Measurements from ENCODE around the gene ACTR3C.
A peak's percentile ranks its signal among the peaks of the same experiment; 100 is the strongest.
"Not testable (repeated sequence)": the region's sequence is repeated elsewhere in the genome, so short reads cannot be mapped to it uniquely, and the experiment has no call there.

ACTR3C gene

DNA sequence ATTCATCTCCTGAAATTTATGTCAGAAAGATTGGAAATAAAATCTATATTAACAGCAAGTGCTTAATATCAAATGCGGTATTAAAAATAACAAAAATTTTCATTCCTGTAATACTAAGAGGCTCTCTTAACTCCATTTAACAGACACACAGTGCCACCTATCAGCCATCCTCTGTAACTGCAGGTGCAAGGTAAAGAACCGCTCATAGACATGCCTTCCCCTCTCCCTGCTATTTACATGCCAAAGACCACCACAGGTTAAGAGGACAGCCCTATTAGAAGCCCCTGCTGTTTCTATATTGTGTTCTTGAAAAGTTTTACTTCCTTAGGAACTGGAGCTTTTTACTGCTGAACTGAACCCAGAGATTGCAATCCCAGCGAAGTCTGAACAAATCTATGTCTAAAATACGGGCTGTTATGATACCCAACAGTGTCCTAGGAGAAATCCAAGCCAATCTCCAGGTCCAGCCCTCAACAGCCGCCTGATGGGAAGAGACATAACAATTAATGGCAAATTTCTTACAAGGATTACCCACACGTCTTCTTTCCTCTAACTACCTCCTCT is 47.1 kb downstream of the ACTR3C start:
- peak; percentile 38 for DNase-seq

DNA sequence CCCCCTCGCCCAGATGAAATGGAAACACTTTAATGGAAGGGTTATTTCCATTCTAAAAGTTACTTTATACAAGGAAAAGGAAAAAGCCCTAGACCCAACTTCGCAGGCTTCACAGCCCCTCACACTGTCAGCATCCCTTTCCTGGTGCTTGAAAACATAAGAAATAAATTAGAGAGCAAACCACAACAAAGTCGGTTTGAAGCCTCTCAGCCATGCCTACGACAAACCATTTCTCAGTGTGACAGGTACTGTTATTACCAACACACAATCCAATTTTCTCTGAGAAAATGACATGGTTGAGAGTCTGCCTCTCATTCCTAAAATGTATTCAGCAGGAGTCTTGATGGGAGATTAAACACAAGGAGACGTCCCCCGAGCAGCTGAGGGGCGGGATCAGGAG is 51.4 kb downstream of the ACTR3C start:
- DNase-seq: not testable (repeated sequence)

DNA sequence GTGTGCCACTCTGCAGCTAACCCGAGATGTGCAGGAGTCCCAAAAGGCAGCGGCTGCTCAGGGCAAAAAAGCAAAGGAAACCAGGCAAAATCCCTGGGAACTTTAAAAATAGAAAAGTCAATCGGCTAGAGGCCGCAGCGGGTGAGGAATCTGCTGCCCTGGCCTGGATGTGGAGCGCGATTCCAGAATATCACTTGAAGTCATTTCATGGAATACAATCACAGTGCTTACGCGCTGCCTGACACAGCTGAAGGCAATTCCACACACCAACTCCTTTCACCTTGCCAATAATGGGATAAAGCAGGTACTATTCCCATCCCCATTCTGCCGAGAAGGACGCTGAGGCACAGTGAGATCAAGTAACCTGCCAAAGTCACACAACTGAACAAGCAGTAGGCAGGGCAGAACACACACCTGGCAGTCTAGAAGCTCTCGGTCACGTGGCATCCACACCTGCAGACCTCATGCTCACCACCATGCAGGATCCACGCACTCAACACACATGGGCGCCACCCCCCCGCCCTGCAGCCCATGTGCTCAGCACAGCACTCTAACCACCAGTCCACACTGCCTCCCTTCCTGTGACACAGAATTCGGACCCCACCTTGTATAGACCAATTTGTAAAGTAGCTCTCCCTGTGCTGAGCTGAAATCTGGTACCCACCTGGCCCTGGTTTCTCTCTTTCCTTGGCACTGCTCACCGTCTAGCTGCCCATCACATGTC is 53.1 kb downstream of the ACTR3C start:
- not testable (repeated sequence) for DNase-seq

DNA sequence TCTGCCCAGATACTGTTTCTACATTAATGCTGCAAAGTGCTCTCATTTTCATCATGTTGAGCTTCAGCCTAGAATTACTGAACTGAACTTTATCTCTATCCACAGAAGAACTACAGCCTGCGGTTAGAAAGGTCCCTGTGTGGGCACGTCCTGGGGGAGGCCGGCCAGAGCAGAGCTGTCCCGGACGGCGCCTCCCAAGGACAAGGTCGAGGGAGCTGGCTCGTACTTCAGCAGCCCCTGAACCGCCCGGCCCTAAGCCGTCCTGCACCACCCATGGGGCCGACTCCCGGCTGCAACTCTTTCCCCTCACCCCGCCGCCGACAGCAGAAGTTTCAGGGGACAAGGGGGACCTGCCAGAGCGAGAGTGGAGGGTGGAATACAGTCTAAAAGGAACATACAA is 54.5 kb downstream of the ACTR3C start:
- DNase-seq: not testable (repeated sequence)

DNA sequence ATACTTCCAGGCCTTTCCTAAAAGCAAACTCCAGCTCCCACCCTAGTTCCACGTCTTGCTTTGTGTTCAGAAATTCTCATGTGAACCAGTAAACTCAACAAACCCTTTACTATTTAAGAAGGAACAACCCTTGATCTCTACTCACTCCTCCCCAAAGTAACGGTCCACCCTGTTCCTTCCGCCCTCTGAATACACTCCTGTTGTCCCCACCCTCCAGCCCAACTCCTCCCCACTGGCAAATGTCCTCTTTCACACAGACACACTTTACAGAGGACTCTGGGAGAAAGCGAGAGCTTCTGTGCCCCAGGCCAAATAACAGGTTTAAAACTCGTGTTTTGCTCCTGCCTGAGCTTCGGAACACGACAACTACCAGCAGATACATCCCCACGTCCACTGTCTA is 55.1 kb downstream of the ACTR3C start:
- DNase-seq: not testable (repeated sequence)

DNA sequence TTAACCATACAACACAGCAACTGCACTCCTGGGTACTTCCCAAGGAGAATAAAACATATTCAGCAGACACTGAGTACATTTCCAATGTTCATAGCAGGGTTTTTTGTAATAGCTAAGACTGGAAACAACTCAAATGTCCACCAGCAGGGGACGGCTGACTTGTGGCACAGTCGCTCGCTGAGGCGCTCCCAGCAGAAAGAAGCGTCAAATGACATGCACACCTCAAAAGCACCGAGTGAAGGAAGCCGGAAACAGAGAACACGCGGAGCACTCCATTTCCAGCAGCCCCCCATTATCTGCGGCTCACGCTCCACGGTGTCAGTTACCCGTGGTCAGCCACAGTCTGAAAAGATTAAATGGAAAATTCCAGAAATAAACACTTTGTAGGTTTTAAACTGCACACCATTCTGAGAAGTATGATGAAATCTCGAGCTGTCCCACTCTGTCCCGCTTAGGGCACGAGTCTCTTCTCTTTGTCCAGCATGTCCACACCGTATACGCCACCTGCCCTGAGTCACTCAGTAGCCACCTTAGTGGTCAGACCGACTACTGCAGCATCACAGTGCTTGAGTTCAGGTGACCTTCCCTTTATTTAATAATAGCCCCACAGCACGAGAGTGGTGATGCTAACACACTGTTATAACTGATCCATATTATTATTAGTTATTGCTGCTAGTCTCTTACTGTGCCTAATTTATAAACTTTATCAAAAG is 56.2 kb downstream of the ACTR3C start:
- DNase-seq: not testable (repeated sequence)

DNA sequence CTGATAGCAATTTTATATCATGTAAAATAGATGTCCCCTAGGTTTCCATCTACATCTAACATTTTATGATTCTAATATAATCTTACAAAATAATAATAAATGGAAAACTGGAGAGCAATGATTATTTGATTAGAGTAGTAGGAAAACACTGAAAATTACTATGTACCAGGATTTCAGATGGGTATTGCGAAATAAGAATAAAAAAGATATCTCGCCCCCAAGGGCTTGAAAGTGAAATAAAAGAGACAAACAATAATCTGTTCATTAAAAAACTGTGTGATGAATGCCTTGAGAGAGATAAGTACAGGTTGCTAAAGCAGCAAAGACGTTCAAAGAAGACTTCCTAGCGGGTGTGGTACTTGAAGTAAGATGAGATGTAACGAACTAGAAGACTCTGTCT is 60.7 kb downstream of the ACTR3C start:
- not testable (repeated sequence) for DNase-seq

DNA sequence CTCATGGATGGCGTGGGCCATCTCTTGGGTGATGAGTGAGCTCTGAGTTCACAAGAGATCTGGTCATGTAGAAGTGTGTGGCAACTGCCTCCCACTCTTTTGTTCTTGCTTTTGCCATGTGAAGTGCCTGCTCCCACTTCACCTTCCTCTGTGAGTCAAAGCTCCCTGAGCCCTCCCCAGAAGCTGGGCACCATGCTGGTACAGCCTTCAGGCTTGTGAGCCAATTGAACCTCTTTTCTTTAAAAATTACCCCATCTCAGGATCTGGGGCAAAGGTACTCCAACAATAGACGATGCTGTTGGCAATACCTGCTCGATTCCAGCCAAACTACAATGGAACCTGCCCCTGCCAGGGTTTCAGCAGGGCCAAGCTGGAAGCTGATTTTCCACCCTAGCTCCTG is 75.6 kb downstream of the ACTR3C start:
- not testable (repeated sequence) for DNase-seq

DNA sequence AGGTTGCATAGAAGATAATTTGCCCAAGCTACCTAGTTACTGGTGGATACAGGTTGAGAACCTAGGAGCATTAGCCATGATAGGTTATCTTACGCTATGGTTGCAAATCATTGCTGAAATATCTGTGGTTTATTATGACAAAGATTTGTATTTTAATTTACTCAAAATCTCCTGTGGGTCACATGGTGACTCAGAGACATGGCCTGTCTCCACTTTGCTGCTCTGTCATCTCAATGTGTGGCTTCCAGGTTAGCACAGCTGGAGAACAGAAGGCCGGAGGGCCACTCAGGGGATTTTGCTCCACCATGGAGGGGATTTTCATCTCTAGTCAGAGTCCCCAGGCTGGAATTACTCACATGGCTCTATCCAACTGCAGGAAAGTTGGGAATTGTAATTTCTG is 78.1 kb downstream of the ACTR3C start:
- not testable (repeated sequence) for DNase-seq

DNA sequence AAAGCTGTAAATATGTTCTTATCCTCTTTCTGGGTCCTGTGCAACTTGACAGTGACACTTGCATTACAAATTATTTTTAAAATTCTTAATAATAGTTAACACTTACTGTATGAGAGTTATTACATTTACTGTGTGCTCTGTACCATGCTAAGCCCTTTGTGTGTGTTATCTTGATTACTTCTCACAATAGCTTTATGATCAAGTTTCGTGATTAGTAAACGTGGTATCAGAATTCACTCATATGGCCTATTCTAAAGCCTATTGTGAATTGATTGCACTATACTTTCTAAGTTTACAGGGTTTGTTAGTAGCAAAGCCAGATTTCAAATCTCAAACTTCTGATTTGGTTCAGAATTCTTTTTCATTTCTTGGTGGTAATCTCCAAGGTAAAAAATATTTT is 80.4 kb downstream of the ACTR3C start:
- DNase-seq: not testable (repeated sequence)

DNA sequence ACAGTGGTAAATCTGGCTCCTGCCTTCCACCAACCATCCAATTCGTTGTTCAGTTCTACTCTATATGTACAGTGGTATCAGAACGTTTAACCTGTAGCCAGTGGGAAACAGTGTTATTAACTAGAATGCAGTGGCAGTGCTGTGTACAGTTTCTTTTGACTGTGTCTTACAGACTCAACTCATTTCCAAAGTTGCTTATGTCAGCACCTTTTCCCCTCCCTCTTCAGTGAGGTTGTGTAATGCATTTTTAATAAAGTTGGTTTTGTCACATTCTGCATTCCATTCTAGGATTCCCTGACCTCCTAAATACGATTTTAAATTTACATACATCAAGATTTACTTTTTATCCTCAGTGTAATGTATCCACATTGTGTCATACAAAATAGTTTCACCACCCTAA is 97.9 kb downstream of the ACTR3C start:
- DNase-seq: not testable (repeated sequence)

DNA sequence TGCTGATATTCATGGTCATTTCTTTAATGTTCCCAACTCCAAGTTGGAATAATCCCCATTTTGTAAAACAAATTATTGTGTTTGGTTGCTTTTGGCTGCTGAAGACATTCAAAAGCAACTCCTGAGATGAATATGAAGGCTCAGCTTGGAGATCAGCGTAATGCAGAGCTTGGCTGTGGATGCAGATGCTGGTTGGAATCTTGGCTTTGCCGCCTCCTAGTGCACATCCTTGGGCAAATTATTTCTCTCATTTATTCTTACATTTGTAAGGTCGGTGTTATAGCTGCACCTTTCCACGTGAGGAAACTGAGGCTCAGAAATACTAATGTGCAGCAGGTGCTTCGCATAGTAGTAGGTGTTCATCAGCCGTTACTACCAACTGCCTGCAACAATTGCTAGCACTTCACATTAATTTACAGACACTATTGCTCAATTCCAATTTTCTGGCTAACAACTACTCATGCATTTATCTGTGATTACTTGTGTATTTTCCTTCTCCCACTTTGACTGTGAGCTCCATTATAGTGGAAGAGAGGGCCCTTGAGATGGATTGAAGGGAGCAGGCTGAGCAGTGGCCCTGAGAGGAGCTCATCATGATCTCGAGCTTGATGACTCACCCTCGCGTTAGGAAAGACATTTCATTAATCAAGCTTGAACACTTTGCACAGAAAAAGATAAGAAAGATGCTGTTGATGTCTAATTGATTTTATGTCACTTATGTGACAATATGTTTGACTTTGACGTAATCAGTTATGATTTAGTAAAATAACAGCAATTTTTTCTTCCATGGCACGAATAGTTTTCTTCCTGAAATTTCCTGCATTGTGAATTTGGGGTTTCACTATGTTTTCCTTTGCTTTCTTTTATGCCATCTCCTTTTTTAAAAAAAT is 101.0 kb downstream of the ACTR3C start:
- DNase-seq: peak; percentile 19

DNA sequence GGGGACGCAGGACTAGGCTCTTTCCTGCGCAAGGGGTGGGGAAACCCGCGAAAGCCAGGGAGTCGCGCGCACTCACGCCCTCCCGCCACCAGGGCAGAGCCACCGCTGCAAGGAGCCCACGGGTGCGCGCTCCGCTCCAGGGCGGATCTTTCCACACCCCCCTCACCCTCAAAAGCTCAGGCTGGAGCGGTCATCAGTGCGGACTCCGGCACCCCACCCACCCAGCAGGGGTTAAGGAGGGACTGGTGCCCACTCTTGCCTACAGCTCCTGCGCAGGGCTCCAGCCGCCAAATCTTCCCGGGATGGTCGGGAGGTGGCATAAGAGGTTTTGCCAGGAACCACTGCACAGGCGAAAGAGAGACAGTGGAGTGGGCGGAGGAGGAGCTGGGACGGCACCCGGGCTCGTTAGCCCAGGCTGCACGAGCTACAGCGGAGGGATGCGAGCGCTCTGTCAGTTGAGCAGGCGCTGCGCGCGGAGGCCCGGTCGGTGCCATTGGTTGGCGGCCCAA is 102.6 kb downstream of the ACTR3C start:
- DNase-seq: peak; percentile 24

DNA sequence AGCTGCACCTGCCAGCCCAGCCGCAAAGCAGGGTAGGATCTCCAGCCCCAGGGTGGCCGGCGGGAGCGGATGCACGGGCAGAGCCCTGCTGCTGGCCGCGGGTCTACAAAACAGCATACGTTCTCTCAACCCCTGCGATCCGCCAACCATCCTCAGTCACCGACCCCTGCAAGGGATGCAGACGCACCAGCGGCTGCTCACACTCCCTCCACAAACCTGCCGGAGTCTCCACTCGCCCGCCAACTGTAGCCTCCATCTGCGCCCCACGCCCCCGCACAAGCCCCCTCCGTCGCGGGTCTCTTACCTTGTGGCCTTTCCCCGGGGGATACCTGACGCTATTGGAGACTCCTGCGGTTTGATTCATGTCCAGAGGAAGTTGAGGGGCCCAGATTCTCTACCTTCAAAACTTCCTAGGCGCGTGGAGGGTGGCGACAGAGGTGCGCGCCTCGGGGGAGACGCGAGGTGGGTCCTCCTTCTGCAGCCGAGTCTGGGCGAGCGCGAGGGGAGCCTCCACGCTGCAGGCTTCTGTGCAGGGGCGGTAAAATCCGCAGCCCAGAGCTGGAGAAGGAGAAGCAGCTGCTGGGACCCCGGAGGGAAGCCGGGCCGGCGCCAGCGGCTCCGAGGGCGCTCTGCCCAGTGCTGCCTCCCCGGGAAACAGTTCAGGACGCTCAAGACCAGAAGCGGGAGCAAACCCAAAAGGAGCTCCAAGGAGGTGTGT is 103.2 kb downstream of the ACTR3C start:
- not testable (repeated sequence) for DNase-seq

DNA sequence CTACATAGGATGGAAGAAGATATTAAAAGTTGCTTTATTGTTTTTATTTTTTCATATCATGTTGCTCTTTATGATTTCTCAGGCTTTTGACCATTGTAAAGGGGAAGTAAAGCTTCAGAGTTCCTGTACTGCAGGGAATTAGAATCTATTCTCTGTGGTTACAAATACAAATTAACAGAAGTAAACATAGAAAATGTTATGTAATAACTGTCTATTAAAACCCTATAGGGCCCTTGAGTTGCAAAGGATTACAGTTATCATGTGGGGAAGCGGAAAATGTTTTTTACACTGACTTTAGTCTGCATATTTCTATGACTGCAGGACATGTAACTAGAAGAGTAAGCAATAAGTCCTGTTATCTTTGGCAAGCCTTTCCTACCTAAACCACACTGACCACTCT is 116.5 kb downstream of the ACTR3C start:
- not testable (repeated sequence) for DNase-seq

DNA sequence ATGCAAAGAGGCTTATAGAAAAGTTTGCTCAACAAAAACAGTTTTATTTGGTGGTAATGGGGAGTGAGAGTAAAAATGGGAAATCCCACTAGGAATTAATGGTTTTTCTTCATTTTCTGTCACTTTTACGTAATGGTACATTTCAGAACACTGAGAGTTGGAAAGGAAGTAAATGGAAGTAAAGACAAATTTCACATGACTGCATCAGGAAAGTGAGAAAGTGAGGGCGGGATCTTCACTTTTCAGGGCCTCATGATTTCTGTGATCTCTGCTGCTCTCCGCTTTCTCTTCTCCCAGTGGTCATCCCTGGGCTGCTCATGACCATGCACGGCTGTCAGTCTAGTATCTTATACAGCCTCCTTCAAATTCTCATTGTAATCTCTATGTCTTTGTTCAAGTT is 117.5 kb downstream of the ACTR3C start:
- not testable (repeated sequence) for DNase-seq

DNA sequence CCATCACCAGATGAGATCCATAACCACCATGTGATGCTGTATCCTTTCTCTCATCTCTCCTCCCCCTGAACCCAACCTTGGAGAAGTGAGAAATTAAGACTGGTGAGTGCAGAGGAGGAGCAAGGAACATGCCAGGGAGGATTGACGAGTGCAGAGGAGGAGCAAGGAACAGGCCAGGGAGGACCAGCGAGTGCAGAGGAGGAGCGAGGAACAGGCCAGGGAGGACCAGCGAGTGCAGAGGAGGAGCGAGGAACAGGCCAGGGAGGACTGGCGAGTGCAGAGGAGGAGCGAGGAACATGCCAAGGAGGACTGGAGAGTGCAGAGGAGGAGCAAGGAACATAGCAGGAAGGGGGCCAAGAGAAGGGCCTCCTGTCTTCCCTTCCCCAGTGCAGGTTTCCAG is 118.8 kb downstream of the ACTR3C start:
- DNase-seq: not testable (repeated sequence)

DNA sequence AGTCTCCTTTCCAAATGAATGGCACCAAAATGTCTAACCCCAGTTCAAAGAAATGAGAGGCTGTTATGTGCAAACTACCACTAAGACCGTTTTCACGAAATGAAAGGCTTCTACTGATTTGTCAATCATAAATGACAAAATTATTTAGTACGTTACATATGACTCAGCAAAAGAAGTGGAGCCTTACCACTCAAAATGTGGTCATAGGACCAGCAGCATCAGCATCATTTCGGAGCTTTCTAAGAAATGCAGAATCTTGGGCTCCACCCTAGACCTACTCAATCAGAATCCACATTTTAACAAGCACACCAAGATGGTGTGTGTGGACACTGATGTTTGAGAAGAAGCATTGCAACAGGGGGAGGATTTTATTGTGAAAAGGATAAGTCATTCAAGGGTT is 120.5 kb downstream of the ACTR3C start:
- DNase-seq: not testable (repeated sequence)

Data from DMS 273 treated with DMSO at 0.1 percent for 48 hours (cell line).